Hepatocyte (in vitro differentiated cells): Measurements from ENCODE around the gene RAB3C. TPM values are rescaled to one million over a fixed set of nuclear protein-coding genes. Genes with fewer than 3 reads are reported as not detected.

Source experiments
- DNase-seq: peaks from one replicate; pipeline ENCODE4 v3.0.0-alpha.2; 2016; ENCODE audit warnings: low spot score
- H2AFZ ChIP-seq: fragments of 200-600 bp; sonication (generic); 2 replicates; pipeline ENCODE4 v1.6.0; 2016; ENCODE audit warnings: antibody characterized with exemption, mild to moderate bottlenecking
- H3K27ac ChIP-seq: fragments of 200-600 bp; sonication (generic); 2 replicates; pipeline ENCODE4 v1.5.1; 2016; ENCODE audit warnings: mild to moderate bottlenecking
- H3K27me3 ChIP-seq: fragments of 200-600 bp; sonication (generic); 2 replicates; pipeline ENCODE4 v1.6.1; 2016
- H3K36me3 ChIP-seq: fragments of 200-600 bp; sonication (generic); replicated peaks from 2 replicates; pipeline ENCODE4 v1.5.1; 2016; ENCODE audit warnings: low read depth; ENCODE audit not compliant: insufficient read depth
- H3K4me1 ChIP-seq: fragments of 200-600 bp; sonication (generic); 2 replicates; pipeline ENCODE4 v1.5.1; 2016; ENCODE audit warnings: mild to moderate bottlenecking, moderate library complexity; ENCODE audit not compliant: insufficient read depth
- H3K4me2 ChIP-seq: fragments of 200-600 bp; sonication (generic); 2 replicates; pipeline ENCODE4 v1.6.0; 2016
- H3K4me3 ChIP-seq: fragments of 200-600 bp; sonication (generic); 2 replicates; pipeline ENCODE4 v1.5.1; 2016; ENCODE audit warnings: mild to moderate bottlenecking
- H3K79me2 ChIP-seq: fragments of 200-600 bp; sonication (generic); 2 replicates; pipeline ENCODE4 v1.6.0; 2017; ENCODE audit warnings: mild to moderate bottlenecking
- H3K9me2 ChIP-seq: fragments of 200-600 bp; sonication (generic); replicated peaks from 2 replicates; pipeline ENCODE4 v1.6.0; 2017; ENCODE audit warnings: mild to moderate bottlenecking; ENCODE audit not compliant: insufficient read depth
- H3K9me3 ChIP-seq: fragments of 200-600 bp; sonication (generic); 2 replicates; pipeline ENCODE4 v1.5.1; 2016; ENCODE audit warnings: low read depth, mild to moderate bottlenecking
- H4K20me1 ChIP-seq: fragments of 200-600 bp; sonication (generic); 2 replicates; pipeline ENCODE4 v1.6.0; 2016; ENCODE audit warnings: mild to moderate bottlenecking; ENCODE audit not compliant: insufficient read depth, poor library complexity, severe bottlenecking
- EZH2 ChIP-seq: fragments of 200-600 bp; sonication (generic); IDR thresholded peaks from 2 replicates; pipeline ENCODE4 v1.6.1; 2016; ENCODE audit warnings: antibody characterized with exemption, mild to moderate bottlenecking, borderline replicate concordance
- EZH2phosphoT487 ChIP-seq: fragments of 200-600 bp; sonication (generic); IDR thresholded peaks from one replicate; pipeline ENCODE4 v1.6.1; 2018; ENCODE audit warnings: antibody characterized with exemption, mild to moderate bottlenecking, low read depth, moderate library complexity; ENCODE audit not compliant: unreplicated experiment, severe bottlenecking
- WGBS: methylation state at CpG from one replicate; pipeline ENCODE4 v1.1.6; 2016; ENCODE audit warnings: low lambda C conversion rate; ENCODE audit errors: missing lambda C conversion rate; 5-methylcytosine and 5-hydroxymethylcytosine counted together
- polyA plus RNA-seq: library from polyadenylated mRNA; unstranded; fragments of >200 nt; fragmentation: Nextera tagmentation; extraction: Ambion mirVana; gene quantifications from 2 replicates; pipeline ENCODE4 v1.2.1, GENCODE V29; 2016
- total RNA-seq: library from RNA; depleted of rRNA; stranded (reverse); fragments of >200 nt; gene quantifications from 2 replicates; pipeline ENCODE4 v1.2.3, GENCODE V29; 2014
- TF ChIP-seq, protein P1 (sequence below): fragments of 200-600 bp; sonication (generic); IDR thresholded peaks from 2 replicates; pipeline ENCODE4 v1.5.1; 2016; ENCODE audit warnings: antibody characterized with exemption, mild to moderate bottlenecking; ENCODE audit not compliant: poor library complexity

The RAB3C gene
- total and polyA plus RNA-seq, 2 experiments from 2014 or later, result 5.2 to 6.4 TPM

DNA sequence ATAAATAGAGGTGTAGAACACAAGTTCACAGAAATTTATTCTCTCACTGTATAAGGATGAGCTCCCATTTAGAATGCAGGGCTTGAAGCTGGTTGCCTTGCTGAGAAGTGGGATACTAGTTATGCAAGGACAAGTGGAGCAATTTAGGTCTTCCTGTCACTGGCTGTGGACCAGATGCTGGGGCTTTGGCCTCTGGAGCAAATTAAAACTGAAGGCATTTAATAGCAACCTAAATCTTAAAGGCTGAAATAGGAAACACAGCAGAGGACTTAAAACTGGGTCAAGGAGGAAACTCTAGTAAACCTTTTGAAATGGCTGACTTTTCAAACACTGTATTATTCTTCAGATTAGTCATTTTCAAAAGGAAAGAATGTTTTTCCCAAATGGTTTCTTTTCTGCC lies 319.4 kb downstream of the RAB3C start:
- no peaks in the 10 kb centered on the region for H3K4me1 ChIP-seq

DNA sequence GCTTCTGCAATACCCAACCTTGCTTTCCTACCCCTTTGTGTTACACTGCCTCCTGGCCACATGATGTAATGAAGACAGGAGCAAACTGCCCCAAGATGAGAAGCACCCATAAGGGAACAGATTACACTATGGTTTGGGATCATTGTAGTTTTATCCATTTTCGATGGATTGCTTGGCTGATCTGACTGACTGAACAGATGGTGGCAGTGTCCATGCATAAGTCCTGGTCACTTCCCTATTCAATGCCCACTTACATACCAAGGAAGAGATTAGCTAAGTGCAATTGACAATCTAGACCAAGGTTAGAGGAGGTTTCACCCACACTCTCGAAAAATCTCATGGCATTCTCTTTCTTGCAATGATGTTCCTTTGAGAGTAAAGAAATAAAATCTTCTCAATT lies 319.9 kb downstream of the RAB3C start:
- TF ChIP-seq, protein P1, sequence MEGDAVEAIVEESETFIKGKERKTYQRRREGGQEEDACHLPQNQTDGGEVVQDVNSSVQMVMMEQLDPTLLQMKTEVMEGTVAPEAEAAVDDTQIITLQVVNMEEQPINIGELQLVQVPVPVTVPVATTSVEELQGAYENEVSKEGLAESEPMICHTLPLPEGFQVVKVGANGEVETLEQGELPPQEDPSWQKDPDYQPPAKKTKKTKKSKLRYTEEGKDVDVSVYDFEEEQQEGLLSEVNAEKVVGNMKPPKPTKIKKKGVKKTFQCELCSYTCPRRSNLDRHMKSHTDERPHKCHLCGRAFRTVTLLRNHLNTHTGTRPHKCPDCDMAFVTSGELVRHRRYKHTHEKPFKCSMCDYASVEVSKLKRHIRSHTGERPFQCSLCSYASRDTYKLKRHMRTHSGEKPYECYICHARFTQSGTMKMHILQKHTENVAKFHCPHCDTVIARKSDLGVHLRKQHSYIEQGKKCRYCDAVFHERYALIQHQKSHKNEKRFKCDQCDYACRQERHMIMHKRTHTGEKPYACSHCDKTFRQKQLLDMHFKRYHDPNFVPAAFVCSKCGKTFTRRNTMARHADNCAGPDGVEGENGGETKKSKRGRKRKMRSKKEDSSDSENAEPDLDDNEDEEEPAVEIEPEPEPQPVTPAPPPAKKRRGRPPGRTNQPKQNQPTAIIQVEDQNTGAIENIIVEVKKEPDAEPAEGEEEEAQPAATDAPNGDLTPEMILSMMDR, result no peak
- TF ChIP-seq EZH2 (no peak), EZH2phosphoT487 (no peak)
- H3K27ac ChIP-seq, result no peak overlapping the region
- no peak overlapping the region for H2AFZ ChIP-seq
- whole genome bisulfite sequencing, result 88% methylated on average over 2 of the region's 2 CpGs
- no peaks in the 10 kb centered on the region for H4K20me1 ChIP-seq
- H3K27me3 ChIP-seq, result no peaks in the 10 kb centered on the region
- no peak for DNase-seq
- H3K36me3 ChIP-seq, result no peaks in the 10 kb centered on the region
- no peaks in the 10 kb centered on the region for H3K79me2 ChIP-seq
- H3K4me1 ChIP-seq, result no peaks in the 10 kb centered on the region
- H3K9me2 ChIP-seq, result no peaks in the 10 kb centered on the region
- no peak overlapping the region for H3K4me2 ChIP-seq
- no peaks in the 10 kb centered on the region for H3K9me3 ChIP-seq
- H3K4me3 ChIP-seq, result no peak overlapping the region

More for the DNA sequence above, 319.4 kb downstream of the RAB3C start:
- no peak overlapping the region for H2AFZ ChIP-seq
- H3K27me3 ChIP-seq, result no peaks in the 10 kb centered on the region
- no peaks in the 10 kb centered on the region for H3K9me2 ChIP-seq
- H3K36me3 ChIP-seq, result no peaks in the 10 kb centered on the region
- TF ChIP-seq EZH2 (no peak), EZH2phosphoT487 (no peak)
- TF ChIP-seq, protein P1, result no peak
- H4K20me1 ChIP-seq, result no peaks in the 10 kb centered on the region
- DNase-seq, result no peak
- H3K4me3 ChIP-seq, result no peak overlapping the region
- no peaks in the 10 kb centered on the region for H3K79me2 ChIP-seq
- no peak overlapping the region for H3K4me2 ChIP-seq
- H3K27ac ChIP-seq, result no peak overlapping the region
- H3K9me3 ChIP-seq, result no peaks in the 10 kb centered on the region

DNA sequence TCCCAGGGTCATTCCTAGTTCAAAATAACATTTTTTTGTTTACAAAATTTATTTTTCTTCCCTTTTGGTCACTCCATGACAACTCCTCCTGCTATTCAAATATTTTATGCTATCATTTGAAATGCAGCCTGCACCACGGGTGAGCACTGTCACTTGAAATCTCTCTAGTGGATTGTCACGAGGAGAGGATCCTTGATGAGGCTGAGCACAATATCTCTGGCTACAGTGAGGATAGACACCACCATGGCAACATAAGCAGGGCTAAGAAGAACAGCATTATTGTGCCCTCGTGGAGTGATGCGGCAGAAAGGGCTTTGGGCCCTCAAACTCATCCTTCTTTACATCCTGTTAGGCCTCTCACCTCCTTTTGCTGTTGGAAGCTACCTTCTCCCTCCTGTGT lies 321.9 kb downstream of the RAB3C start:
- Histone ChIP-seq H3K27ac (no peak overlapping the region), H3K4me3 (no peak overlapping the region), H4K20me1 (no peaks in the 10 kb centered on the region), H3K9me2 (no peaks in the 10 kb centered on the region), H3K9me3 (no peaks in the 10 kb centered on the region), H3K4me2 (no peak overlapping the region), H3K79me2 (no peaks in the 10 kb centered on the region), H3K4me1 (no peaks in the 10 kb centered on the region), H2AFZ (no peak overlapping the region), H3K36me3 (no peaks in the 10 kb centered on the region), H3K27me3 (no peaks in the 10 kb centered on the region)
- WGBS, result 80% methylated on average over 4 of the region's 4 CpGs
- no peak for DNase-seq
- no peak for TF ChIP-seq EZH2phosphoT487
- no peak for TF ChIP-seq EZH2
- TF ChIP-seq, protein P1, result no peak

DNA sequence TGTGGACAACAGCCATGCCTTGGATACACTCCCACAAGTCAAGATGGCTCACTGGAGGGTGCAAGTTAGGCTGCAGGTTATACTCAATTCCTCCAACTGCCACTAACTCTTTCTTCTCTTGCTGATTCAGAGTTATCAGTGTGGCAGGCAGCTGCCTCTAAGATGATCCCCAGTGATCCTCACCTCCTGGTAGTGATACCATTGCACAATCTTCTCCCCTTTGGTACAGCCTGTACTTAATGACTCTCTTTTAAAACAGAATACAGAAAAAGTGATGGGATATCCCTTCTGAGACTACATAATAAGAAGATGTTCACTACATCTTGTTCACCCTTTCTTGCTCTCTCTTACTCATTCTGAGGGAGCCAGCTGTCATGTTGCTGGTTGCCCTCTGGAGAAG lies 323.1 kb downstream of the RAB3C start:
- Histone ChIP-seq H3K27me3 (no peaks in the 10 kb centered on the region), H2AFZ (no peak overlapping the region), H3K36me3 (no peaks in the 10 kb centered on the region), H3K4me1 (no peaks in the 10 kb centered on the region), H3K79me2 (no peaks in the 10 kb centered on the region), H3K4me2 (no peak overlapping the region), H3K27ac (no peak overlapping the region), H3K9me3 (no peaks in the 10 kb centered on the region), H3K4me3 (no peak overlapping the region), H4K20me1 (no peaks in the 10 kb centered on the region), H3K9me2 (no peaks in the 10 kb centered on the region)
- no peak for TF ChIP-seq EZH2phosphoT487
- no peak for TF ChIP-seq EZH2
- no peak for DNase-seq

Other genes with a start within 250 kb of the RAB3C start
- 183 and 186 TPM in 2 replicates for gene PLK2, start 123.0 kb upstream of the RAB3C start, total RNA-seq
- gene PLK2, start 123.0 kb upstream of the RAB3C start, polyA plus RNA-seq, result 96.2 and 98.0 TPM in 2 replicates
- not detected in 2 replicates for gene GAPT, start 91.6 kb upstream of the RAB3C start, total RNA-seq
- not detected in 2 replicates for gene GAPT, start 91.6 kb upstream of the RAB3C start, polyA plus RNA-seq